Measurements from ENCODE around the gene SKIC2.
A peak's percentile ranks its signal among the peaks of the same experiment; 100 is the strongest.
"Not testable (repeated sequence)": the region's sequence is repeated elsewhere in the genome, so short reads cannot be mapped to it uniquely, and the experiment has no call there.

The SKIC2 gene

DNA sequence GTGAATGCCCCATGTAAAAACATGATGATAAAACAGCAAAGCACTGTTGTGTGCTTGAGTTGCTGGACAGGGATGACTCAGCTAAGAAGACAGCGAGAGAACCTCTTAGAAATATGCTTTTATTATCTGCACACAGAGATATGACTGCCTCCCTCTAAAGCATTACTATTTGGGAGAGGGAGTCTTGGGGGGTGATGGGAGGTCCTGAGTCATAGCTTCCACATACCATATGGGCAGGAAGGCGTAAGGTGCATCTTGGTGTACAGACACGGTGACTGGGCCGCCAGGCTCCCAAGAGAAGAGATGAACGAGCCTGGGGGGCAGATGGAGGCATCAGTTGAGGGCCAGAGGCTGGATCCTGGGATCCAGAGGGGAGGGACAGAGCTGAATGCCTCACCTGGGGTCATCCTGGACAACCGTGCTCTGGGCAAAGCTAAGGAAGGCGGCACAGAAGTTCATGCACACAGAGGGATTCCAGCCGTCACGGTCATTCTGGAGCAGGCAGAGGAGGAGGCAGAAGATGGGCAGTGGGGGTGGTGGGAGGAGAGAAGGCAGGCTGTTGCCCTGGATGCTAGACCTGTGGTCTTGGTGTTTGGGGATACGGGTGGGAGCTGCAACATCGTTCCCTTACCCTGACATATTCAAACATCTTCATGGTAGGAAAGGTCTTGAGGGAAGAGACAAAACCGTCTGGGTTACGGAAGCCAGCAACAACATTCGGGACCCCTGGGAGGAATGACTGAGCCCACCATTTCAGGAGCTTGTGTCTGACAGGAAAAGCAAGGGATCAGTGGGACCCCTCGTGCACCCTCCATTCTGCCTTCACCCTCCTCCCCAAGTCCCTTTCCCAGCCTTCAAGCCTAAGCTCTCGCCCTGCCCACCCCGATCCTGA lies 11.0 kb downstream of the SKIC2 start:
- no peak for DNase-seq (ENCODE audit: low spot score)

DNA sequence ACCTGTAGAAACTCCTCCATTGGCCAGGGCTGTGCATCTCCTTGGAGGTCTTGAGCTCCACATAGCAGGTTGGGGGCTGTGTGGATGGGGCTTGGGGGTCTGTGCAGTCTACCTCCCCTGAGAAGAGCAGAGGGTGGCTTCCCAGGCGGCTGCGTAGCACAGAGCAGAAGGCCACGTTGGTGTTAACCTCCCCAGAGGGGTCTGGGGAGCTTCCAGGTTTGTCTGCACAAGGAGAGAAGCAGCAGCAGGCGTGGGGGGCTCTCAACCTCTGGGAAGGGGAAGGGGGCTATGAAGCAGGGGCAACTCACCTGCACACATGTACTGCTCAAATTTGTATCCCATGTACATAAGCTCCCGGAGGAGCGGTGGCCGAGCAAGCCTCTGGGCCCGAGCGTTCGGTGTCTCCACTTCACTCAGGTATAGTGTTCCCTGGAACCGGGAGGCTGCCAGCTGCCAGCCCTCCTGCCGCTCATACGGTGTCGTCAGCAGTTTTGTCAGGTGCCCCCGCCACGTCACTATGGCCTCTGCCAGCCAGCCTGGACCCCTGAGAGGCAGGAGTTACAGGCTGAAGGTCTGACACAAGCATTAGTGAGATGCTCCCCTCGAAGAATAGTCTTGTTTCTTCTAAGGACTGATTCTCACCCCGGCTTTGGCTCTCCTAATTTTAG lies 11.8 kb downstream of the SKIC2 start:
- no peak for DNase-seq (ENCODE audit: low spot score)

DNA sequence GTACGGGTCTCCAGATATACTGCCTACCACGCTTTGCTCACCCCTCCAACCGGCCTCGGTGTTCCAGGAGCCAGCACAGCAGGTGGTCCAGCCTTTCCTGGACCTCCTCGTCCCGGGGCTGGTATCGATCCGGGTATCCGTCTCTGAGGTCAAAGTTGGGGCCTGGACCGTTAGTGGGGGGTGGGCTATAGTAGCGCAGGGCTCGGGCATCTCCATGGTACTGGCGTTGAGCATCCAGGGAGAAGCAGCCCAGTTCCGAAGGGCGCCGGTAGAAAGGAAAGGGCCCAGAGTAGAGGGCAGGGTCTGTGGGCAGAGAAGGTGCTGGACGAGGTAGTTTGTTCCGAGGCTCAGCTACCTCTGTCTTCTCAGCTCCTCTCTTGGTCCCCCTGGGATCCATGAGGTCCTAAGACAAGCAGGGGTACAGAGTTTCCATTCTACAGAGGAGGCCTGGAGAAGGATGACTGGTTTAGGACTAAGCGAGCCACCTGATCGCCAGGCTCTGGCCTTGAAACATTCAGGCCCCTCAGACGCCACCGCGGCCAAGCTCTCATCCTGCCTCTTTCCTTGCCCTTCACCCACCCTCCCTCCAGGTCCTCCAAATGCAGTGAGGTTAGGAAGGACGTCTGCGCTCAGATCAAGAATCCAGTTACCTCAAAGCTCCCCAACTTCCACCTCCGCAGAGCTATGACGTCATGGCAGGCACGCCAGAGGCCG lies 12.5 kb downstream of the SKIC2 start:
- DNase-seq (ENCODE audit: low spot score) = no peak

DNA sequence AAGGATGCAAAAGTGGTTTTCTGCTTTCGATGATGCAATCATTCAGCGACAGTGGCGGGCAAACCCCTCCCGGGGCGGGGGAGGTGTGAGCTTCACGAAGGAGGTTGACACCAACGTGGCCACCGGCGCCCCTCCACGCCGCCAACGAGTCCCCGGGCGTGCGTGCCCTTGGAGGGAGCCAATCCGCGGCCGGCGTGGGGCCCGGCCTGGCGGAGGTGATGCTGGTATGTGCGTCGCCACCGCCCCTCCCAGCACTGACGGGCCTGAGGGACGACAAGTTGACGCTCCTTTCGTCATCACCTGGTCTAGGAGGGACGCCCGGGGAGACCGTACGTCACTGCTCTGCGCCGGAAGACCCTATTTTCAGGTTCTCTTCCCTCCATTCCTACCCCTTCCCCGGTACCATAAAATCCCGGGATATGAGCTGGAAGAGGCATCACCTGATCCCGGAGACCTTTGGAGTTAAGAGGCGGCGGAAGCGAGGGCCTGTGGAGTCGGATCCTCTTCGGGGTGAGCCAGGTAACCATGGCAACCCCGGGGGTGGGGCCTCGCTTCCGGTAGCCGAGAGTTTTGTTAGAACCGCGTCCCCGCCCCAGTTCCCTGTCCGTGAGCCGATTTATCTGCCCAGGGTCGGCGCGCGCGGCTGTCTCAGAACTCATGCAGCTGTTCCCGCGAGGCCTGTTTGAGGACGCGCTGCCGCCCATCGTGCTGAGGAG lies 13.2 kb downstream of the SKIC2 start, which contains the start of gene DXO:
Gene DXO, minus strand, starts transcription at position 146 of the 716 bp plus-strand sequence. CDS start 463 bp downstream, outside the sequence.
- peak; percentile 98 for DNase-seq (ENCODE audit: low spot score)

DNA sequence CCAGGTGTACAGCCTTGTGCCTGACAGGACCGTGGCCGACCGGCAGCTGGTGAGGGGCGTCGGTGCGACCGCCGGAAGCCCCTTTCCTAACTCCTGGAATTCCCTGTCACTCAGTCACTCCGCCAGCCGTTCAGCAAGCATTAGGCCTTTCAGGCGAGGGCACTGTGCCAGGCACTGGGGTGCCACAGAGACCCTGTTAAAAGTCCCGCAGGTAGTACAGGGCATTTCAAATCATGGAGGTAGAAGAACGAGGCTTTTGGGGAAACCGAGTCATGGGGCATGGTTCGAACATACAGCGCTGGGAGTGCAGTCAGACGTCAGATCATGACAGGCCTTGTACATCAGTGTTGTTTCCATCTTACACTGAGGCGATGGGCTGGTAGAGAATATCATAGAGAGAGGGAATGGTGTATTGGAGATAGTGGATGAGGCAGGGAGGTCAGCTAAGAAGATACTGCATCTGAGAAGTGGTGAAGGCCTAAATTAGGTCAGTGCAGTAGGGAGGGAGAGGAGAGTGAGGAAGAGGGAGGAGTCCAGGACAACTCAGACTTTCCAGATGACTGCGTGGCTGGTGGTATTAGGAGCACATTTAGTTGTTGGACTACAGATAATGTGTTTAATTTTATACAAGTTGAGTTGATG lies 13.9 kb downstream of the SKIC2 start:
- peak; percentile 20 for DNase-seq (ENCODE audit: low spot score)

DNA sequence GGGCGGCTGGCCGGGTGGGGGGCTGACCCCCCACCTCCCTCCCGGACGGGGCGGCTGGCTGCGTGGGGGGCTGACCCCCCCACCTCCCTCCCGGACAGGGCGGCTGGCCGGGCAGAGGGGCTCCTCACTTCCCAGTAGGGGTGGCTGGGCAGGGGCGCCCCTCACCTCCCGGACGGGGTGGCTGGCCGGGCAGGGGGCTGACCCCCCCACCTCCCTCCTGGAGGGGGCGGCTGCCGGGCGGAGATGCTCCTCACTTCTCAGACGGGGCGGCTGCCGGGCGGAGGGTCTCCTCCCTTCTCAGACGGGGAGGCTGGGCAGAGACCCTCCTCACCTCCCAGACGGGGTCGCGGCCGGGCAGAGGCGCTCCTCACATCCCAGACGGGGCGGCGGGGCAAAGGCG lies 17.1 kb downstream of the SKIC2 start:
- DNase-seq (ENCODE audit: low spot score) = not testable (repeated sequence)

DNA sequence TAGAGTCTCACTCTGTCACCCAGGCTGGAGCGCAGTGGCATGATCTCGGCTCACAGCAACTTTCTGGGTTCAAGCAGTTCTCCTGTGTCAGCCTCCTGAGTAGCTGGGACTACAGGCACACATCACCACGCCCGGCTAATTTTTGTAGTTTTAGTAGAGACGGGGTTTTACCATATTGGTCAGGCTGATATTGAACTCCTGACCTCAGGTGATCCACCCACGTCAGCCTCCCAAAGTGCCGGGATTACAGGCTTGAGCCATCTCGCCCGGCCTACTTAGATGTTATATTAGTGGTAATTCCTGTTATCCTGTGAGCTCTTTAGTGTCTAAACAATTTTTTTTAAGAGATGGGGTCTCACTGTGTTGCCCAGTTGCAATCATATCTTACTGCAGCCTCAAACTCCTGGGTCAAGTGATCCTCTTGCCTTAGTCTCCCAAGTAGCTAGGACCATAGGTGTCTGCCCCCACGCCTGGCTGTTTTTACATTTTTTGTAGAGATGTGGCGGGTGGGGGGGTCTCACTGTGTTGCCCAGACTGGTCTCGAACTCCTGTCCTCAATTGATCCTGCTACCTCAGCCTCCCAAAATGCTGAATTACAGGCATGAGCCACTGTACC lies 18.9 kb downstream of the SKIC2 start:
- DNase-seq (ENCODE audit: low spot score) = no peak

DNA sequence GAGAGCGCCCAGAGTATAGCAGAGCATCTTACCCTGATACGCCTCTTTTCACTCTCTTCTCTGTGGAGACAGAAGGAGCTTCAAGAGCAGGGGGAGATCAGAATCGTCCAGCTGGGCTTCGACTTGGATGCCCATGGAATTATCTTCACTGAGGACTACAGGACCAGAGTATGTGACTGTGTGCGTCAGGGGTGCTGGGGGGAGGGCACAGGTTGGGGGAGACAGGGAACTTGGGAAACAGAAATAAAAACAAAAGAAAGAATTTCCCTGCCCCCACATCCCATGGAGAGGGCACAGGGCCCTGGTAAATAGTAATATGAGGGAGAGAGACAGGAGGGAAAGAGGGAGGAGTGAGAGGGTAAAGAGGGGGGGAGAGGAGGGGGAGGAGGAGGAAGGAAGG lies 19.9 kb downstream of the SKIC2 start:
- no peak for DNase-seq (ENCODE audit: low spot score)

DNA sequence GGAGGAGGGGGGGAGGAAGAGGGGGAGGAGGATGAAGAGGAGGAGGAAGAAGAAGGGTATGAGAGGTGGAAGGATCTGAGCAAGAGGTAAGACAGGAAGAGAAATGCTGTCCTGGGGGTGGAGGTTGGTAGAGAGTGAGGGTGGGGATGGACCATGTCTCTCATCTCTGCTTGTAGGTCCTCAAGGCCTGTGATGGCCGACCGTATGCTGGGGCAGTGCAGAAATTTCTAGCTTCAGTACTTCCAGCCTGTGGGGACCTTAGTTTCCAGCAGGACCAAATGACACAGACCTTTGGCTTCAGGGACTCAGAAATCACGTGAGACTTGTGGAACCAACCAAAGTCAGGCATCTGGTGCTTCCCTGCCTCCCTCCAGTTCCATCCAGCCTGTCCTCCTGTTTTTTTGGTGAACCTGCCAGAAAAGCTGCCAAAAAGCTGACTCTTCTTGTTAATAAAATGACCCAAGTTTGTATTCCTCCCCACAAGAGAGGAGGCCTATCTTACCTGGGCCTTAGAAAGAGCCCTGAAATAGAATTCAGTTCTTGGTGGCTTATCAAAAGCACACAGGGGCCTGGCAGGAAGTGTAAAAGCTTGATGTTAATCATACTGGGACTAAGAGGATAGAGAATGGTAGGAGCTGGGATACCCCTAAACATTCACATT lies 20.4 kb downstream of the SKIC2 start:
- DNase-seq (ENCODE audit: low spot score) = no peak

DNA sequence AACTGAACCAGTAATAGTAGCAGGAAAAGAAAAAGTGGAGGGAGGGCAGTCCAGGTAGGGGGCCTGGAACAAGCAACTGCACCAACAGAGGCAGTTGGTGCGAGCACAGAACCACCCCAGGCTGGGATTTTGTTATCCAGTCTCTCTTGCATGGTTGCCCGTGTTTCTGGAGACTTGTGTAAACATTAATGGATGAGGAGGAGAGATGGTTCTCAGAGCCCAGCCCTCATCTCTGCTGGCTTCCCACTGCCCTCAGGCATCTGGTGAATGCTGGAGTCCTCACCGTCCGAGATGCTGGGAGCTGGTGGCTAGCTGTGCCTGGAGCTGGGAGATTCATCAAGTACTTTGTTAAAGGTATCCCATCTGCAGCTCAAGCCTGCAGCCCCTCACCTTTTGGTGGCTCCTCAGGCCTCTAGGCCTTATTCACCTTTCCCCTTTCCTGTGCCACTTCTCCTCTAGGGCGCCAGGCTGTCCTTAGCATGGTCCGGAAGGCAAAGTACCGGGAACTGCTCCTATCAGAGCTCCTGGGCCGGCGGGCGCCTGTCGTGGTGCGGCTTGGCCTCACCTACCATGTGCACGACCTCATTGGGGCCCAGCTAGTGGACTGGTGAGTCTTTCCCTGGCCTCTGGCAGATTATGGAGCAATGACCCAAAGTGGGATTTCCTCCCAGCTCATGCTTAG lies 21.4 kb downstream of the SKIC2 start:
- not testable (repeated sequence) for DNase-seq (ENCODE audit: low spot score)

DNA sequence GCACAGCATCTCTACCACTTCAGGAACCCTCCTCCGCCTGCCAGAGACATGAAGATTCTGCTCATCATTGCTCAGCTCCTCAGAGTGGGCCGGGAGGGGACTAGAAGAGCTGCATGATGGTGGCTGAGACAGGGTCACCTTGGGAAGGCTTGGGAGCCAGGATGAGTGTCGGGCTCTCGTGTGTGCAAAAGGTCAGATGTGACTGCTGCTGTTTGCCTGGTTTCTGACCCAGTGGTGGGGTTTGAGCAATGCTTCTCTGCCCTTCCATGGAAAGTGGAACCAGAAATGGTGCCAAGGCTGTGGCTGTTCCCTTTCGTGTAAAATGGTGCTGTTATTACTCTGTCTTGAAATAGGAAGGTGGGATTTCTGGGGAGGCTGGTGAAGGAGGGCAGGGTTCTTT lies 22.0 kb downstream of the SKIC2 start:
- DNase-seq (ENCODE audit: low spot score) = not testable (repeated sequence)

DNA sequence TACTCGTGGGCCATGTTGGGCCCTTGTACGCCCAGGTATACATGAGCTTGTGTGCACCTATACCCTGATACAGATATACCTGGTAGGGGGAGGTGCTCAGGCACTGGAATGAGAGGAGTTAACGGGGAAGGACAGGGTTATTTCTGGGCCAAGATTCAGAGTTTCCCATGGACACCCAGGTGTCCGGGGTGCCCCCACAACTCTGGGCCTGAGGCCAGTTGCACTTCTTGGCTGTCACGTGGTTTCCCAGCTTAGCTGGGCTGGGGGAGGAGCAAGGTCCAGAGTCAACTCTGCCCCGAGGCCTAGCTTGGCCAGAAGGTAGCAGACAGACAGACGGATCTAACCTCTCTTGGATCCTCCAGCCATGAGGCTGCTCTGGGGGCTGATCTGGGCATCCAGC lies 22.8 kb downstream of the SKIC2 start, which contains the start of gene C4A:
Gene C4A, plus strand, starts transcription at position 314 of the 400 bp plus-strand sequence. Its CDS starts 51 bp downstream, at position 365.
- not testable (repeated sequence) for DNase-seq (ENCODE audit: low spot score)

DNA sequence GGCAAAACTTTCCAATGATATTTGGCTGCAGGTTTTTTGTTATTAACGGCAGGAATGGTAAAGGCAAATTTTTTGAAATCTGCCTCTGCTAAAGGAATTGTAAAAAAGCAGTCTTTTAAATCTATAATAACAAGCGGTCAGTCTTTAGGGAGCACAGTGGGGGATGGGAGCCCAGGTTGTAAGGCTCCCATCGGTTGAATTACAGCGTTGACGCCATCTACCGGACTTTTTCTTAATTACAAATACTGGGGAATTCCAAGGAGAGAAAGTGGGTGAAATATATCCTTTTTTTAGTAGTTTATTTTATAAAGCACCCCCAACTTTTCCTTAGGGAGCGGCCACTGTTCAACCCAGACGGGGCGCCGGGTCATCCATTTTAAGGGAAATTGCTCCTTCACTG lies 30.4 kb downstream of the SKIC2 start:
- DNase-seq (ENCODE audit: low spot score) = not testable (repeated sequence)

DNA sequence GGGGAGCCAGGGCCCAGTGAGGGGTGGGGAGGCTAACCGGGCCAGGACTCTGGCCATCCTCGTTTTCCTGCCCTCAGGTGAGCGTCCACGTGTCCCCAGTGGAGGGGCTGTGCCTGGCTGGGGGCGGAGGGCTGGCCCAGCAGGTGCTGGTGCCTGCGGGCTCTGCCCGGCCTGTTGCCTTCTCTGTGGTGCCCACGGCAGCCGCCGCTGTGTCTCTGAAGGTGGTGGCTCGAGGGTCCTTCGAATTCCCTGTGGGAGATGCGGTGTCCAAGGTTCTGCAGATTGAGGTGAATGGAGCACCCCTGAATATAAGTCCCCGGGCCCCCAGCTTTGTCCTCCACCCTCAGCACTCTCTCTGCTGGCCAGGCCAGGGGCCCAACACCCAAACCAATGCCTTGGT lies 35.4 kb downstream of the SKIC2 start:
- not testable (repeated sequence) for DNase-seq (ENCODE audit: low spot score)

DNA sequence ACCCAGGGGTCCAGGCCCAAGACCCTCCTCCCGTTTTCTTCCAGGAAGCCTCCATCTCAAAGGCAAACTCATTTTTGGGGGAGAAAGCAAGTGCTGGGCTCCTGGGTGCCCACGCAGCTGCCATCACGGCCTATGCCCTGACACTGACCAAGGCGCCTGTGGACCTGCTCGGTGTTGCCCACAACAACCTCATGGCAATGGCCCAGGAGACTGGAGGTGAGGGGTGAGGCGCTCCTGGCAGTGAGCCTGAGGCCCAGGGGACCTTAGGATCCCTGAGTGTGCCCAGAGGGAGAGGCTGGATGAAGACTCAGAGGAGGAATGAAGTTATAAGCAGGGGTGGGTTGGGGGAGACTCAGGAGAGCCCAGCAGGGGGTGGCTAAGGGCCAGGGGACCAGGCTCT lies 37.4 kb downstream of the SKIC2 start:
- DNase-seq (ENCODE audit: low spot score) = not testable (repeated sequence)

DNA sequence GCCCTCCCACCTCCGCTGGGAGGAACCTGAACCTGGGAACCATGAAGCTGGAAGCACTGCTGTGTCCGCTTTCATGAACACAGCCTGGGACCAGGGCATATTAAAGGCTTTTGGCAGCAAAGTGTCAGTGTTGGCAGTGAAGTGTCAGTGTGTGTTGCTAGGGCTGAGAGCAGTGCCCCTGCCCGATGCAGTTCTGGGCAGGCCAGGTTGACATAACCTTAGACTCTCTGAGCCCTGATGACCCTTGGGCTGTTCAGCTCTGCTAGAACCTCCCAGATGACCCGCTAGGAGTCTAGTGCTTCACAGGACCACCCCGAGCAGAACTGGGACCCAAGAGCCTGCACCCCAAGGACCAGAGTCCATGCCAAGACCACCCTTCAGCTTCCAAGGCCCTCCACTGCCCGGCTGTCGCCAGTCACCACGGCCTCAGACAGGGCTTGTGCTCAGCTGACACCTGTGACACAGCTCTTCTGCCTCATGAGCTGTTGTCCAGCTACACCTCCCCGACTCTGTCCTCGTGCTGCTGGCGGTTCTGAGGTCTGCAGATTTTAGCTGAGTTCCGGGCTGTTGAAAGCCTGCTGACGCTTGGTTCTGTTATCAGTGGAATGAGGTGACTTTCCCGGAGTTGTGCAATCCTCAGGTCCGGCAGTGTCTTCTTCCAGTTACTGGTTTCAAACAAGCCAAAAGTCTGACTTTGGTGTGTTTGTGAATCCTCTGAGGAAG lies 43.7 kb downstream of the SKIC2 start:
- DNase-seq (ENCODE audit: low spot score) = not testable (repeated sequence)

DNA sequence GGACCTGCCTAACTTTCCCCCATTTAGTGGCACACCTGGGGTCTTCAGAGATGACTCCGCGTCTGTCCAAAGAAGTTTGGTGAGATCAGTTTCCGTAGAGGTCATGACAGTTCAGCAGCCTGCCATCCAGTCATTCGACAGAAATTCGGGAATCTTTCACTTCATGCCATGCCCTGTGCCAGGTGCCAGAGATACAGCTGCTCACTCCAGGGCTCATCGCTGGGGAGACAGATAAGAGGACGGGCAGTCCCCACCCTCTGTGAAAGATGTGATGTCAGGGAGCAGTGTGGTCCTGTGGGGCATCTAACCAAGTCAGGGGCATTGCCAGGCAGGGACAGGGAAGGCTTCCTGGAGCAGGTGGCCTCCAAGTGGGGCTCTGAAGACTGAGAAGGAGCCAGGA lies 44.3 kb downstream of the SKIC2 start:
- not testable (repeated sequence) for DNase-seq (ENCODE audit: low spot score)

DNA sequence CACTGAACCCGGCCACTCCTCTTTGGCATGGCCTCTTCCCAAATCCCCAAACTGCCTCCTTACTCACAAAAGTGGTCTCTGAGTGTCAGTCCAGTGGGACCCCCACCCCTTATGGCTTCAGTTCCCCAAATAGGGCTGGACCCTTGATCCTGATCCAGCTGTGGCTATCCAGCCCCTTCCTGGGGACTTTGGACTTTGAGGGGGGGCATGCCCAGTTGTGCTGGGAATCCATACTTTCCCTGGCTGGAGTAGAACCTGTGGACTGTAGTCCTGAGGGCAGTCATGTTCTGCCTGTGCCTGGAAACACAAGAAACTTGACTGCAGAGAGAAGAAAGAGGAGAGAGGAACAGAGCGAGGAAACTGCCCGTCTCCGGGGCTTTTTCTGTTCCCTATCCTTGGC lies 45.4 kb downstream of the SKIC2 start:
- DNase-seq (ENCODE audit: low spot score) = not testable (repeated sequence)

Data from activated CD4-positive, alpha-beta T cell treated with anti-CD3 and anti-CD28 coated beads, Interleukin-2, Interleukin-4, amounts not matched to agents 100 ng/mL and 50 ng/mL, durations not matched to agents 16 hours and 8 hours (primary cell).